CD1c-positive myeloid dendritic cell (primary cell): ENCODE data around the gene ABCA4.
A peak's percentile ranks its signal among the peaks of the same experiment; 100 is the strongest.

Experiments used
- DNase-seq: peaks from one replicate; pipeline ENCODE4 v3.0.0-alpha.2; 2016; ENCODE audit errors: extremely low spot score

Gene ABCA4

DNA sequence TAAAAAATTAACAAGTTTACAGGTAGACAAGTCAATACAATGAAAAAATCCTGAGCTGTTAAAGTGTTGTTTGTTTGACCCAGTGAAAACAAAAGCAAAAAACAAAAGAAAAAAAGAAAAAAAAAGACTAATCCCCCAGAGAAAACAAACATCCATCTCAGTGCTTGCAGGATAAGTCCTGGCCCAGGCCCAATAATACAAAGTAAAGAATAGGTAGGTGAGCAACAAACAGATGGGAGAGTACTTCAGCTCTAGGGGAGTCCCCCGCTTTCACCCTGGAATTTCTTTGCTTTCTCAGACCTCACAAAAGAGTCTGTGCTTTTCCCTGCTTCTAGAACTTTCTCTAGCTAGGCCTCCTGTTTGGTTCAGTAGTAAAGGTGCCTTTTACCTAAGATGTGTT is 70.3 kb downstream of the ABCA4 start:
- no peak for DNase-seq

DNA sequence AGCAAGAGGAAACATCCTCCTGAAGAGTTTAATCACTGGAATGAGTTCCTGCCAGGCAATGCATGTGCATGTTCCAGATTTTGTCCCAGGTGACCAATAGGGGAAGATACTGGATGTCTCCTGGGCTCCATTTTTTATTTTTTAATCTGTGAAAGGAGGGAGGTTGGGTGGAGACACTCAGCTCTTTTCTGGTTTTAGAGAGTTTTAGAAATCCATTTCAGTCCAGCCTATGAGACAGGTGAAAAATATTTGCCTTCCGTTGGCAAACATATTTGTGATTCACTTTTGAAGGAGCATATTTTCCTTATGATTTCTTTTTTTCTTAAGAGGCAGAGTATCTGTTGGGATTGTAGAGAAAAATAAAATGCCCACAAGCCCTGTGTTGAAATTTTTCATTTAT is 70.7 kb downstream of the ABCA4 start:
- no peak for DNase-seq

DNA sequence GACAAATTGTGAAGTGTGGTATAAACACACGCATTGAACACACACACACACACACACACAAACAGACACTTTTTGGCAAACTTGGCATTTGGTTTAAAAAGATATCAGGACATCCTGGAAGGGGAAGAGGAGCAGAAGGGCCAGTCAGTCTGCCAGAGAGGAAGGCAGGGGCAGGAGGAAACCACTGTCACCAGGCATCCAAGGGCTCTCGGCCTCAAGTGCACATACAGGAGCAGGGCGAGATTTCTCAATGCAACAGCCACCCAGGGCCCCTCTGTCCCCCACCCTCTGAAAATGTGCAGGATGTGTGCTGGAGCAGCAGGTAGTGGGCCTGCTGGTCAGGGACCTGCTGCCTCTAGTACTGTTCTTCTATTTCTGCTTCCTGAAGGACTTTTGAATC is 71.2 kb downstream of the ABCA4 start:
- no peak for DNase-seq

DNA sequence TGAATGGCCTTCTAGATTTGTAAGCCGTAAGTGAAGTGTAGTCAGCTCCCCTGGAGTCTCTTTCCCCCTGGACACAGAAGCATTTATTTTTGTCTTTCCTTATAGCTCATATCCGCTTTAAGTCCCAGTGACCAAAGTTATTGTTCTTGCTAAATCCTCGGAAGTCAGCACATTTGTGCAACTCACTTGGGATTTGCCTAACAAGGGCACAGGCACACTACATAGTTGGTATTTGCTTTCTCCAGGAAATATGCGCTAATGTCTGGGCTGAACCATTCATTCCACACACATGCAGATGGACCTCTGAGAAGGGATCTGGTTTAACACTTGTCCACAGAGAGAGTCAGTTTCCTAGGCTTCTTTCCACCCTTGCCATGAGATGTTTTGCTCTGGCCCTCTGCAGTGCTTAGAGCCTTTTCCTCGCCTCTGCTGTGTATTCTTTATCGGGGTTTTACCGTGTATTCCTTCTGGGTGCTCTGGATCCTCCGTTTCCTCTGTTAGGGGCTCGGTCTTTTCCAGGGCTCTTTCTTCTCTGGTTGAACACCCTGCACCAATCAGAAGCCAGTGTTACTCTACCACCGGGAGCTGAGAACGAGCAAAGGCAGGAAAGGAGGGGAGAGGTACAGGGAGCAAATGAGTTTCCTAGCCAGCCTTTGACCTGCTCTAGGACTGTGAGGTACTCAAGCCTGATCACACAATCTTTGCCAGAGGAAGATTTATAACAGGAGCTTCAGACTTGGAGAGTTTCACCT is 72.4 kb downstream of the ABCA4 start:
- no peak for DNase-seq

DNA sequence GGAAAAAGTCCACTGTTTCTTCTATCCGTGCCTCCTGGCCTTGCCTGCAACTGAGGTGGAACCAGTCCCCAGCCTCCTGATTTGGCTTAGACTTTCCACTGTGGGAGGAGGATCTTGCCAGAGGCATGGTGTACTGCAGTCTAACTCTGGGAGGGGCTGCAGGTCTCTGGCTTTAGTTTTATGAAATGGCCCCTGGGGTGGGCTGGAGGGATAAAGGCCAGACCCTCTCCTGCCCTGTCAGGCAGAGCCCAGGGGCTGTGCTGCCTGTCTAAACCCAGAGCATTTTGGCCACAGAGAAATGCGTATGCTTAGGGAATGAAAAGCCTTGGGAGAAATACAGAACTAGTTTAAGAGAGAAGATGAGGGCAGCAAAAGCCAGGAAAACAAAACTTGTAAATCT is 73.0 kb downstream of the ABCA4 start:
- DNase-seq: no peak

DNA sequence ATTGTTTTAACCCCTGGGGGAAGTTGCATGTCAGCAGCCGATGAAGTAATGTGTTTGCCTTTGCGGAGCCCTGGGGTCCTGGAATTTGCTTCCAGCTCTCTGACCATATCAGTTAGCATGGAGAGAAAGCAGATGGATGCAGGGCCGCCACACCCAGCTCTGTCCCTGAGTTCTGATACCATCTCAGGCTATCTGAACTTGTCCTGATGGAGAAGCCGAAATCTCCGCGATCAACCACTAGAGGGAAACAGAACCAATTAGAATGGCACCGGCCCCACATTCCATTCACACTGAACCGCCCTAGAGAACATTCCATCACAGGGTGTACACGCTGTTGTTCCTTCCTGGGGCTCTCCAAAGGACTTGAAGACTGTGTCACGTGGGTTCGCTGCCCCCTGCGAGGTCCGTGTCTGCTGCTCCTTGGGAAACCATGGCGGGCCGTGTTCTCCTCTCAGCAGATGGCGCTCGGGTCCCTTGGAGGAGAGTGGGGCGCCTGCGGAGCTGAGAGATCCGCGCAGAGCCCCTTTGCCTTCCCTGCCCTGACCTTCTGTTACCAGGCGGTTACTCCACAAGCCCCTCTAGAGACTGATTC is 75.4 kb downstream of the ABCA4 start:
- DNase-seq: peak; percentile 31

DNA sequence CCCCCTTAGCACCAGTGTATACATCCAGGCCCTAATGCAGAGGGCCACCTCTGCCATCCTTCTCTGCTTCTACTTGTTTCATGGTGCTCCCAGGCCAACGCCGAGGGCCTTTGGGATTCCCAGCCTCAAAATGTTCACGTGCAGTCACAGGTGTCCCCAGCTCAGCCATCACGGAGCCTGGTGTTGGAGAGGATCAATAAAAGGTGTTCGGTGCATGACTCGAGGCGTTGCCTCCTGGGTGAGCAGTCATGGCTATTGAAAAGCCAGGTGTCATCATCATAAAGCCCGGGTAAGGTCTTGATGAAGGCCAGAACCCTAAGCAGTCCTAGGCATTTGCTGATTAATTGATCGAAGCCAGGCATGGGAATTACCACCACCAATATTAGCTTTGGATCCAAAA is 76.1 kb downstream of the ABCA4 start:
- no peak for DNase-seq

DNA sequence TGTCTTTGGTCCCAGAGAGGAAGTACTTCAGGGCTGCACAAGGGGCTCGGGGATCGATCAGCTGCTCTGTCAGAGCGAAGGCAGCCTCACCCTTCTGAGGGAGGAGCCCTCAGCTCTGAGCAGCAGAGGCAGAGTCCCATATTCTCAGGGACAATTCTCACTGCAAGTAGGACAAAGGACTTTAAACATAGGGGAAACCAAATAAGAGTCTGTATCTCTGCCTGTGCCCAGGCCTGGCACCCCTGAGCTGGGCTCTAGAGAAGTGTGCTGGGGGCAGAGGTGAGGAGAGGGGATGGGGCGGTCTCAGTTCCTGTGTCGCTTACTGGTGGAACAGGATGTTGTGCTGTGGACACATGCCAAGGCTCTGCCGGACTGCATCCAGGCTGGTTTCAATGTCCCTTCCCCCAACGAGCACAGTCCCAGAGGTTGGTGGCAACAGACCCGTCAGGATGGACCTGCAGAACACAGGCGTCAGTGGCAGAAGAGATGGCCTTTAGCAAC is 76.6 kb downstream of the ABCA4 start:
- DNase-seq: peak; percentile 8

DNA sequence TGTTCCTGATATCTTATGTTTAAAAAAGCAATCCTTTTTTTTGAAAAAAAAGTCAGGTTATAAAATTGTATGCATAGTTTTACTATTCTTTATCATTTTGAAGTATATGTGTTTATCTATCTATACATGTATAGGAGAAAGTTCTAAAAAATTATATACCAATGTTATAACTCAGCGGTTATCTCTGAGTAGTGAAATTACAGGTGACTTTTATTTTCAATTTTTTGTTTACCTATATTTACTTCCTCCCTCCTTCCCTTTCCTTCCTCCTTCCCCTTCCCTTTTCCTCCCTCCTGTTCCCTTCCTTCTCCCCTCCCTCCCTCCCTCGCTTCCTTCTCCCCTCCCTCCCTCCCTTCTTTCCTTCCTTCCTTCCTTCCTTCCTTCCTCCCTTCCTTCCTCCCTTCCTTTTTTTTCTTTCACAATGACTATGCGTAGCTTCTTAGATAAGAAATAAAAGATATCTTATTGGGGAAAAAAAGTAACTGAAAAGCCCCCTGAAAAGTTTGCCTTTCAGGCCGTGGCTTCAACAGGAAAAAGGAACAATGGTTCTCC is 77.1 kb downstream of the ABCA4 start:
- DNase-seq: no peak

DNA sequence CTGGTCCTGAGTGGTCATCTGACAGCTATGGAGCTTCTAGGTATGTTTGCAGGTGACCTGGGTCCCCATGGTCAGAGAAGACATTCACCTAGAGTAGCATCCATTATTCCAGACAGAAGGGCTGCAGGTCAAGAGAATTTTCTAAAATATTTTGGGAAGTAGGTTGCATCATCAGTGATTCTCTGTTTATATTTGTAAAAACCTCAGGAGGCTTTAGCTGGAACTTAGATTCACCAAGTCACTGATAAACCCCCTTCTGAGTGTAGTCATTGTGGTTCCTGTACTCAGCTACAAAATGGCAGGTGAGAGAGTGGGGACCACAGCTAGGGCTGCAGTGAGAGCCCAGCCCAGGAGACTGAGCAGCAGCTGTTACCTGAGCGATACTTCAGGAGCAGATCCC is 78.6 kb downstream of the ABCA4 start:
- DNase-seq: no peak

DNA sequence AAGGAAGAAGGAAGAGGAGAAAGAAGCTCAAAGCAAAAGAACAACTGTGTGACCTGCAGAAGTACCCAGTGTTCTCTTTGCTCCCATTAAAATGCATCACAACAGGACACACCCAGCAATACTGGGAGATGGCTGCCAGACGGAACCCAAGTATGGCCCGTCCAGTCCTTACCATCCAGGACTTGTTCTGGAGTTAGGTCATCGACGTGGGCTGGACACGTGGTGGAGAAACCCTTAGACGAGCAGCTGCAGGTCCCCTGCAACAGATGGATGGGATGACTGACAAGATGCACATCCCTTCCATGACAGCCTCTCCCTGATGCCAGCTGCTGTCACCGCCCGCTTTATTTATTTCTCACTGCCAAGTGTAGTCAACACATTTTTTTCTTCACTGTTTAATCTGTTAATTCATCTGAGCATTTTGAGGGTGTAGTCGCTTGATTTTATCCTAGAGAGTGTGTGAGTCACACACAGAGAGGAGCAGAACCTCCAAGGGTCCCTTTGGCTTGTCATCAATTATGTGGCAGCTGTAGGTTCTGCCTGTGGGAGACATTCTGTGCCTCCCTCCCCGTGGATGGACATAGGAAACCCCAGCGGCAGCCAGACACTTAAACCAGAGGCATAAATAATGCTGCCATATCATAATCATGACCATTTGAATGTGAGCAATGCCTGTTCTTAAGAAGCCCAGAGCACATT is 80.9 kb downstream of the ABCA4 start:
- no peak for DNase-seq

DNA sequence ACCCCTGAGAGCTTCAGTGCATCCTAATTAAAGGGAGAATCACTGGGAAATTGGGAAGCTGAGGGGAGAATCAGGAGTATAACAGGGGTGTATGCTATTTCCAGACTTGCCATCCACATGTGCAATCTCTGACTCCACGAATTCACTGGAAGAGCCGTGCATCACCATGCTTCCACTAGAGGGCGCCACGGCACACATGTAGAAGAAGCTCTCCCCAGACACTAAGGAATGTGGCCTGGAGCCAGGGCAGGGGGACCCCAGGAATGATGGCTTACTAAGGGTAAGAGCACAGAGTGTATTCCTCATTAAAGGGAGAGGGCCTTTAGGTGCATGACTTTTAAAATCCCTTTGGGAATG is 81.5 kb downstream of the ABCA4 start:
- DNase-seq: peak; percentile 74

DNA sequence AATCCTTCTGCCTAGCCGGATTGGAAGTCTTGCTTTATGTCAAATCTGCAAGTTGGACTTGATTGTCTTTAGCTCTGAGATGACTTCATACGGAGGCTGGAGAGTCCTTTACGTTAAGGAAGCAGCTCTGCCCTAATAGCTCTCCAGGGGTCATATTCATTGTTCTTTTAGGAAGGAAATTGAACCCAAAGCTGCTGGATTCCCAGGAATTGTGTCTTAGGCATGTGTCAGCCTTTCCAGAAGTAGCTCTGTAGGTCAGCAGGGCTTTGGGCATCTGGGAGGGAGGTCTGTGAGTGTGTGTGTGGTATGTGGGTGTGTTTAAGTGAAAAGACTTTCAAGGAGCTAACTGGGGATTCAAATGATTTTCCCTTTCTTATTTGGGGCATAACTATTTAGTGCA is 82.4 kb downstream of the ABCA4 start:
- no peak for DNase-seq

DNA sequence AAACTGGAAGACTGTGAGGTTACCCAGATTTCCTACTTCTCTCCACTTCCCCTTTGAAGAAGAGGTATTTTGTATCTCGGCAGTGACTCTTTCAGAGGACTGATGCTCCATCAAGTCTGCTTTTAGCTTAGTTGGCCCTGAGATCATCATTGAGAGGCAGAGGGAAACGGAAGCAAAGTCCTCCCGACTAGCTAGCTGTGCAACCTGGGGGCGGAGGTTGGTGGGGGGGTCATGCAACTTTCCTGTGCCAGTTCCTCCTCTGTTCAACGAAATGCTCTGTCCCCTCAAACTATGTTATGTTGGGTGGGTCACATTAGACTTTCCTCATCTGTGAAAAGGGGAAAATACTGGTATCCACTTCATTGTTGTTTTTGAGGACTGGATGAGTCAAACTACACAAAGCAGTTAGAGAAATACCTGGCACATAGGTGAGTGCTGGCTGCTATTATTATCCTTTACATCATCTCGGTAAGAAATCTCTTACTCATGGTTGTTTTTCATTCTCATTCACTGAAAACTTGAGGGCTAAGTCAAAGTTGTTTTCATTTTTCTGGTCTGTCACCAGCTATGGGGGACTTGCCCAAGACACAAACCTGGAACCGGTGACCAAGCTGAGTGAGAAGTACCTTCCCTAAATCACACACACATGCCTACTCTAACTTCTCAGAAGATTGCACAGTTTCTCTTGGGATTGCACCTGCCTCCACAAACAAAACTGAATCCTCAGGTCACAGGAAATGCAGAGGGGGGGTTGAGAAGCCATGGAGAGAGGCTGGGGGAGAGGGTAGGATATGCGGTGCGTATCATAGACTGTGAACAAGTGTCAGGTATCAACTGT is 83.3 kb downstream of the ABCA4 start:
- peak; percentile 14 for DNase-seq

DNA sequence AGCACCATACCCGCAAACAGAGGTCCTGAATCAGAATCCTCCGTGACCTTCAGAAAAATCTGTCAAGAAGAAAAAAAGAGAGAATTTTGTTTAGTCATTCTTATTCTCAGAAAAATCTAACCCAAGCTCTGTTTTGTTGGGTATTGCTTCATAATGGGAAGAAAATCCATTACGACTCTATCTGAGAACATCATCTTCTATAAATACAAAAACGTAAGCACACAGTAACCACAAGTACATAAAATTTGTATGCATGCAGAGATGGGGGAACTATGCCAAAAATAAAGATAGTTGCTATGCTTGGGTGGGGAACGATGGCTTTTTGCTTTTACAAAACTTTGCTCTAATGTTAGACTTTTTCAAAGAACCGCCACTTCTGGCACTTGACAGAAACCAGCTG is 84.2 kb downstream of the ABCA4 start:
- DNase-seq: peak; percentile 5

DNA sequence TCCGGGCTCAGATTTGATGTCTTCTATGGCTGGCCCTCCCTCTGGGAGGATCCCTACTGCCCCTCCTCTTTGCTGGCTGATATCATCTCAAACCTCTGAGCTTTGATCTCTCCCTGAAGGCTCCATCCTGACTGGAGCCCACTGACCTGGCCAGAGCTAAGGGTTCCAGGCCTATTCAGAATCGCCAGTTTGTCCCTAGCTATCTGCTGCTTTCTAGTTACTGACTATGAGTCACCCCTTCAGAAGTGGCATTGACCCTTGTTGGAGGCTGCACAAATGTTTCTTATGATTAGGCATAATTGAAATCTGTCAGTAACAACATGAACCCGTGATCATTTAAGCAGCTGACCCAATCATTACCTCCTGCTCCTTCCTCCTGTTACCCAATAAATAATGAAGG is 87.1 kb downstream of the ABCA4 start:
- no peak for DNase-seq

DNA sequence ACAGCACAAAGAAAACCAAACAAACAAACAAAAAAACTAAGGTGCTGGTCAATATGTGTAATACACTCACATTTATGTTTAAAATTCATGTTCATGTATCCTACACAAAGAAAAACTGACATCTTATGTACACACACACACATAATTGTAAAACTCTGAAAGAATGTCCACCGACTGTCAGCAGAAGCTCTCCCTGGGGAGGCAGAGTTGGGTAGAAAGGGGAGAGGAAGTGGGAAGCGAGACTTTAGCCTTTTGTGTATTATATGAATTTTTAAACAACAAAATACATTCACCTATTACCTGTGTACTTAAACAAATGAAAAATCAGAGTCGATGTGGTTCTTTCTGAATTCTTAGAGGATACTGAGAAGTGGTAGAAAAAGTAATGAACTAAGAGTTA is 88.3 kb downstream of the ABCA4 start:
- DNase-seq: peak; percentile 5

DNA sequence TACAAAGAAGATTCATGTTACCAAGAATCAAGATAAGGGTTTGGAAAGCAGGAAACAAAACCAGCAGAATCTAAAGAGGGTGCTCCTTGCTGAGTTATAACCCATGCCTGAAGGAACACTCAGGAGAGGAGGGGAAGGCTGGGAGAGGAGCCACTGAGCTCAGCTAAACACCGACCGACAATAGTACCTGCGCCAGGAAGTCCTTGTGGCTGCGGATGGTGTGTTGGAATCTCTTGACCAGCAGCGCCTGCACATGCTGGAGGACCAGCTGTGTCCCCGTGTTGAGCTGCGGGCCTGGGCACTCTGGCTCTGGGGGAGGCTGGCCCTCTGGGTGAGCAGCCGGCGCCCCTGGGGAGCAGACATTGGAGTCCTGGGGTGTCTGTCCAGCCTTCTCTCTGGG is 89.4 kb downstream of the ABCA4 start:
- DNase-seq: no peak

DNA sequence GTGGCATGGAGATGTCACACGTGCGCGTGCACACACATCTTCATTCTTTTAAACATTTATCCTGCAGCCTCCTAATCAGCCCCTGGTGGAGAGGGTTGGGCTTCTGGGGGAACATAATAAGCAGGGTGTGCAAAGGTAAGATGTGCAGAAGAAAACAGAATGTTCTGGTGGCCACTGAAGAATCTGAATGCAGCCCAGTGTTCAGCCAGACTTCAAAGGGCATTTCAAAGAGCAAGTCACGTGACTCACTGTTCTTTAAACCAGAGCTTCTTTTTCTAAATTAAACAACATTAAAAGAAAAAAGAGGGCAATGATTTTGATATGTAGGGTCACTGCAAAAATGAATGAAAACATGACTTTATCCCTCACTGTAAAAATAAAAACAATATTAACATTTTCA is 89.8 kb downstream of the ABCA4 start:
- DNase-seq: no peak

DNA sequence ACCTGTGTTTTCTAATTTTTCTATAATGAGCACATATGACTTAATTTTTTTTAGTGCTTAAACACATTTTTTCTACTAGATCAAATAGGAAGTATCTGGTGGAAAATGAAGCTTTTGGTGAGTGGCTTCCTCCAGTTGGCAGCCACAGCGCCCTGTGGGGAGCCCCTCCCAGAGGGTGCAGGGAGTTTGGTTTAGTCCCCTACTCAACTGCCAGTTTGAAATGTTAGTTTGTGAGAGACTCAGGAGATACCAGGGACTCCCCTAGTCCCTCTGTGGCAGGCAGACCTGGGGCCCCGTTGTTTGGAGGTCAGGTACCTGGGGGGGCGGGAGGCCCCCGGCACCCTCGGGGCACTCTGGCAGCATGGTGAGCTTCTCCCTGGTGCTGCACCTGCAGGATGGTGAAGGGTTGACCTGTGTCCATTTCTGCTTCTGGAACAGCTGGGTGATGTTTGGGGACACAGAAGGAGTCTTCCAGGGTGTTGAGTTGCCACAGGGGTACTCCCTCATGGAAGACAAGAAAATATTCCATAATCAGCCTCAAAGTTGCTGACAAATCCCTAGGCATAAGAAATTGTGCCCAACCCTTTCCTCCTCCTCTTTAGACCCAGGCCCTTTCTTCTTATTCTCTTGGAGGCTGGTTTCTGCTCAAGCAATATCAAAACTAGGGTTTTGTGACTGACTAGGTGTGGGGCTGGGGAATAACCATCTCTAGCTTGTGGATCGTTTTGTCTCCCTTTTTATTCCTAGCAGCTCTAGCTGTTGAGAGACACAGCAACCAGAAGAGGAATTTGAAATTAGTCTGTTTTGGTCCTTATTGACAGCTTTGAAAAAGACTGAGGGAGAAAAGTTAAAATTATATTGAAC is 91.6 kb downstream of the ABCA4 start:
- no peak for DNase-seq
